T1000 (cell line): ENCODE measurements around the gene TMEM144.

Experiments used
- DNase-seq: peaks from one replicate; lab custom pipeline; 2025; ENCODE audit warnings: mixed read lengths; lab: John Stamatoyannopoulos, UW

TMEM144 gene

DNA sequence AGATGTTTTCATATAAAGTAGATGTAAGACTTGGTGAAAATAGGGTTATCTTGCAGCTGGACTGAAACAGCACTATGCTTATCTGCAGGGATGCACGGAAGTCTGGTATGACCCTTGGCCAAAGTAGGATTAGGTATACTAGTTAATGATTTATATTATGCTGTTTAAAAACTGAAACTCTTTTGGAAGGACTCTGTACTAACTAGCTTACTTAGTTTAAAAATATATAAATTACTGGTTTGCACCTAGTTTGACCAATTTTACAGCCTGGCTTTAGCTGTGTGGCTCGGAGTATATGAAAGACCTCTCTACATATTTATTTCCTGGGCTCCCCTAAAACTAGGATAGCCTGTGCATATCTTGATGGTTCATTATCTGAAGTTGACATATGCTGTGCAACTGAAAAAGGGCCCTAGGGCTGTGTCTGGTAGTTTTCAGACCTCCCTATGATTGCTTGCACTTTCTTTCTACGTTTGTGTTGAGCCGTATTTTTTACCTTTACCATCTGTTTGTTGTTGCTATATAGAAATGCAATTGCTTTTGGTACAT lies 89.2 kb downstream of the TMEM144 start:
- no peak for DNase-seq

DNA sequence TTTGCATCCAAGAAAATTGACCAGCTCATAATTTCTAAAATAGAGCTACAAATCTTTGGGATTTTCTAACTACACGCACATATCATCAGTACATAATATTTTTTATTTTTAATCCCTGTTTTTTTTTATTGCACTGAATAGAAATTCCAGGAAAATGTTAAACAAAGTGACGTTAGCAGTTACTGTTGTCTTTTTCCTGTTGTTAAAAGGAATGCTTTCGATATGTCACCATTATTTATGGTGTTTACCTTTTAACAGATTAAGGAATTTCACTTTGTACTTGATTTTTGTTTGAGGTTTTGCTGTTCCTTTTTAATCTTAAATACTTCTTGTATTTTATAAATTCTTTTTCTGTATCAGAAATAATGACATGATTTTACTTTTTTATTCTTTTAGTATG lies 89.7 kb downstream of the TMEM144 start:
- no peak for DNase-seq

DNA sequence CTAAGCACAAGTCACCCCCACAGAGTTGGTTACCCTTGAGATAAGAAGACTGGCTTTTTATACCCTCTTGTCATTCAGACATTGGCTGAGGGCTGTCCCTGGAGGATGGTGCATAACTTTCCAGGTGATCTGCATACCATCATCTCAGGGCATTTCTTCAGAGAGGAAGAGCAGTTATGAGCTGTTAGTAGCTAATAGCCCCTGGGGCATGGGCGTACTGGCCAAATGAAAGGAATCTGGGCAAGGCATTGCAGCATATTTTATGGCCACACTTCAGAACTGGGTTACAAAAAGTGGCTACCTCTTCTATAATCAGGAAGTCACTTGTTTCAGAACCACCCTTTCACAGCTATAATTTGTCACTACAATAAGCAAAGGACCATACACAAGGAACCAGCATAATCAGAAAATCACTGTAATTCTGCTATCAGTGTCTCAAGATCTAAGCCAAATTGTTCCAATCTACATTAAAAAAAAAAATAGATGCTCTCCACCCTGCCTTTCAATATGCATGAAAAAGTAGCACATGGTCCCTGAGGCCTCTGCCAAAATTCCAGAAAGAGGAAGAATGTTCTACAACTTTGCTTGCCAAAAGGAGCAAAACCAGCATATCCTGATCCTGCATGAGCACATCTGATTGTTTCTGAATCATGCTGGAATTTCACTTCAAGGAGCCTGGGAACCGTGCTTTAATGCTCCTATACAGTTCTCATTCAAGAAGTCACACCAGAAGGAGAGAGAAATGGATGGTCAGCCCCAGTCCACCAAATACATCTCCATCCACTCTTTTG lies 92.0 kb downstream of the TMEM144 start:
- DNase-seq = no peak

DNA sequence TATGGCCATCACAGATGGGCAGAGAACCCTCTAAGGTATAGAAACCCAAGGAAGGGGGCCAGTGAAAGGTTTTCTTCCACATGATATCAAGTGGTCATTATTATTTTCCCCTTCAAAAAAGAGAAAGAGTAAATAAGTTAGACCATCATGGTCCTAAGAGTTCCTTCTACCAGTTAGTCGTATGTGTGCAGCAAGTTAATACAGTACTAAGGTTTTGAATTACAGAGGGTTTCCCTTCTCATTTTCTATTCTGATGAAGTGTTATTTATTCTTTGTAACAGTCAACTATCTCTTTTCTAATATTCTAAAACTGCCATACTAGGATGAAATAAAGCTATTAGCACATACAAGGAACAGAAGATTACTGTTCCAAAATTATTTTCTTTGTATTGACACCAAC lies 94.4 kb downstream of the TMEM144 start:
- DNase-seq = no peak
